K562 (cell line): ENCODE measurements around the gene IL6R. TPM values are rescaled to one million over a fixed set of nuclear protein-coding genes. Genes with fewer than 3 reads are reported as not detected.

Experiments used
- CBX2 ChIP-seq: fragments of 200-600 bp; sonication (generic); IDR thresholded peaks from one replicate; pipeline ENCODE4 v1.6.1; 2012; ENCODE audit warnings: mild to moderate bottlenecking, low read length, inconsistent platforms; ENCODE audit not compliant: insufficient read depth, poor library complexity, severe bottlenecking
- ILF3 ChIP-seq: fragments of 450-650 bp; IDR thresholded peaks from 2 replicates; pipeline ENCODE4 v1.6.1; 2018; ENCODE audit warnings: antibody characterized with exemption, mild to moderate bottlenecking, moderate library complexity, borderline replicate concordance
- MIER1 ChIP-seq: fragments of 450-650 bp; IDR thresholded peaks from 2 replicates; pipeline ENCODE4 v1.6.1; 2016; ENCODE audit warnings: antibody characterized with exemption, mild to moderate bottlenecking, low read depth
- NCOA1 ChIP-seq: fragments of 450-650 bp; IDR thresholded peaks from 2 replicates; pipeline ENCODE4 v1.6.1; 2016; ENCODE audit warnings: low read depth
- NCOA4 ChIP-seq: fragments of 450-650 bp; IDR thresholded peaks from 2 replicates; pipeline ENCODE4 v1.6.1; 2018; ENCODE audit warnings: mild to moderate bottlenecking; ENCODE audit not compliant: partially characterized antibody
- NCOA6 ChIP-seq: fragments of 450-650 bp; IDR thresholded peaks from 2 replicates; pipeline ENCODE4 v1.6.1; 2017; ENCODE audit warnings: mild to moderate bottlenecking
- NR1H2 ChIP-seq: sonication (generic); formaldehyde crosslinking; IDR thresholded peaks from 2 replicates; pipeline ENCODE4 v1.4.0; 2020; ENCODE audit warnings: mild to moderate bottlenecking, missing genetic modification reagents
- NR2C2 ChIP-seq, 2 experiments: fragments of 200-800 bp in 1 of 2; sonication (Bioruptor generic) in 1 of 2; sonication (generic) in 1 of 2; formaldehyde crosslinking in 1 of 2; IDR thresholded peaks; 2 replicates each; pipeline versions ENCODE4 v1.6.1 to v1.8.0; 2016 to 2022; ENCODE audit warnings: mild to moderate bottlenecking in 1 of 2, missing compliant biosample characterization in 1 of 2, missing genetic modification characterization in 1 of 2, missing genetic modification reagents in 1 of 2
- NUFIP1 ChIP-seq: fragments of 450-650 bp; IDR thresholded peaks from 2 replicates; pipeline ENCODE4 v1.6.1; 2018; ENCODE audit not compliant: partially characterized antibody
- PURB ChIP-seq: sonication (generic); formaldehyde crosslinking; IDR thresholded peaks from 2 replicates; pipeline ENCODE4 v1.9.0; 2021; ENCODE audit warnings: low read depth, mild to moderate bottlenecking, missing genetic modification reagents
- RBM34 ChIP-seq: fragments of 200-400 bp; formaldehyde crosslinking; IDR thresholded peaks from 2 replicates; pipeline ENCODE4 v1.6.1; 2018; ENCODE audit warnings: low read length, borderline replicate concordance; ENCODE audit not compliant: insufficient read depth
- RHOXF2B ChIP-seq: fragments of 250-450 bp; sonication (Bioruptor Pico); conservative IDR thresholded peaks from 2 replicates; pipeline ENCODE4 v1.5.1; 2021
- SAFB2 ChIP-seq: fragments of 200-400 bp; formaldehyde crosslinking; IDR thresholded peaks from 2 replicates; pipeline ENCODE4 v1.6.1; 2018; ENCODE audit warnings: borderline replicate concordance, low read length, low read depth, moderate library complexity; ENCODE audit not compliant: severe bottlenecking
- SP2 ChIP-seq: IDR thresholded peaks from 2 replicates; pipeline ENCODE4 v1.6.1; 2011; ENCODE audit warnings: mild to moderate bottlenecking, low read depth, low read length, moderate library complexity; ENCODE audit not compliant: poor library complexity, severe bottlenecking; ENCODE audit errors: extremely low read depth
- SUPT5H ChIP-seq: fragments of 450-650 bp; IDR thresholded peaks from 2 replicates; pipeline ENCODE4 v1.6.1; 2016
- XRCC4 ChIP-seq: IDR thresholded peaks from one replicate; pipeline ENCODE4 v1.6.1; 2011; ENCODE audit not compliant: insufficient read depth, insufficient read length; ENCODE audit errors: extremely low read depth
- ZC3H11A ChIP-seq: IDR thresholded peaks from 2 replicates; pipeline ENCODE4 v1.6.1; 2012; ENCODE audit warnings: low read depth, low read length, improper control_type of control experiment
- ZEB2 ChIP-seq: fragments of 450-650 bp; IDR thresholded peaks from 2 replicates; pipeline ENCODE4 v1.6.1; 2016
- ZNF174 ChIP-seq: fragments of 250-450 bp; sonication (Bioruptor Pico); IDR thresholded peaks from 2 replicates; pipeline ENCODE4 v1.4.0; 2020; ENCODE audit warnings: mild to moderate bottlenecking
- ZNF408 ChIP-seq: fragments of 250-450 bp; sonication (Bioruptor Pico); IDR thresholded peaks from 2 replicates; pipeline ENCODE4 v1.4.0; 2020; ENCODE audit warnings: low read depth, mild to moderate bottlenecking, moderate library complexity
- polyA plus RNA-seq, 8 experiments: library from polyadenylated mRNA; depleted of rRNA in 4 of 8; stranded (reverse) in 5 of 8; unstranded in 3 of 8; fragments of >200 nt; fragmentation: Nextera tagmentation in 2 of 8; fragmentation: Illumina TruSeq in 1 of 8; extraction: Ambion mirVana in 2 of 8; extraction: Trizol in 1 of 8; gene quantifications; 2 replicates each; pipeline versions ENCODE4 v1.2.1 to v1.2.3, GENCODE V29; 2011 to 2014; ENCODE audit warnings: inconsistent platforms in 1 of 8, missing spikeins in 1 of 8
- total RNA-seq, 7 experiments: library from RNA; depleted of rRNA in 6 of 7; stranded (reverse); fragments of >200 nt in 6 of 7; fragmentation: Illumina TruSeq in 2 of 7; extraction: Trizol in 2 of 7; gene quantifications; 2 replicates each; pipeline versions ENCODE4 v1.2.1 to v1.2.3, GENCODE V29; 2011 to 2021; ENCODE audit warnings: low replicate concordance in 1 of 7
- TF ChIP-seq, protein P1 (sequence below): fragments of 450-650 bp; formaldehyde crosslinking; IDR thresholded peaks from 2 replicates; pipeline ENCODE4 v1.4.0; 2022; ENCODE audit warnings: missing genetic modification characterization
- TF ChIP-seq, protein P2 (sequence below): sonication (generic); formaldehyde crosslinking; IDR thresholded peaks from 2 replicates; pipeline ENCODE4 v1.8.0; 2022; ENCODE audit warnings: missing genetic modification reagents, mild to moderate bottlenecking, borderline replicate concordance
- TF ChIP-seq, protein P3 (sequence below), 2 experiments: IDR thresholded peaks; 2 replicates each; pipeline ENCODE4 v1.6.1; 2011; ENCODE audit warnings: borderline replicate concordance in 1 of 2, control low read depth in 1 of 2, low read depth in 1 of 2, low read length in 1 of 2, mild to moderate bottlenecking in 1 of 2, mixed read lengths in 1 of 2, moderate library complexity in 1 of 2; ENCODE audit not compliant: insufficient read depth in 1 of 2, insufficient read length in 1 of 2, poor library complexity in 1 of 2, severe bottlenecking in 1 of 2; ENCODE audit errors: extremely low read depth in 1 of 2
- TF ChIP-seq, protein P4 (sequence below): fragments of 250-450 bp; sonication (Bioruptor Pico); IDR thresholded peaks from 2 replicates; pipeline ENCODE4 v1.9.0; 2021; ENCODE audit warnings: mild to moderate bottlenecking

The IL6R gene
- total and polyA plus RNA-seq, 9 of the 15 experiments (the other 6 are each of a cell fraction or from before 2014, with no cell fraction given) = 0.05 to 1.1 (median 0.11) TPM; not detected in 2

DNA sequence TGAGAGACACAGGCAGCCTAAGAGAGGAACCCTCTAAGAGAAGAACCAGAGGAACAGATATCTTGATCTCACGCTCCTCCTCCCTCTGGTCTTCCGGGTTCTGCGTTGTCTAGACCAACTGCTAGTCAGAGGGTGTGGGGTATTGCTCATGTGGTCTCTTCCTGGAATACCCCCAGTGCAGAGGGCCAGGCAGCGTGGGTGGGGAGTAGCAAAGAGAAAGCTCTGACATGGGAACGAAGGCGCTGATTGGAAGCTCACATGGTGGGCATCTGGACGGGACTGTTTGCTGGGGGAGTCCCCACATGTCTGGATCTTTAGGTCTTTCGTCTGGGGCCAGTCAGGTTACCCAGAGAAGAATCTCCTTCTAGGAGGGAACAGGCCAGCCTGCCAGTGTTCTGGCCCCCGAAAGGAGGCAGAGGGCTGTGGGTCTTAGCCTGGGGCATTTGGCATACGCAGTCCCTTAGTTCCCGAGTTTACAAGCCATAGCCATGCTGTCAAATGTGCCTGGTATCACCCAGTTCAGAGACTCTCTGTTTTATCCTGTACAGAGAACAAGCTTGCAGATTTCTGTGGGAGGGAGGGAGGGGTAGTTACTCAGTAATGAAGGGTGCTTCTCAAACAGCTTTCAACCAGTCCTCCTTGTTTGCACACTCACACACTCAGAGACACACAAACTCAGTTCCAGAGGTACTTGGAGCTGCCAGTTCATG lies 18.3 kb upstream of the IL6R start (continued):
- TF ChIP-seq, protein P1, sequence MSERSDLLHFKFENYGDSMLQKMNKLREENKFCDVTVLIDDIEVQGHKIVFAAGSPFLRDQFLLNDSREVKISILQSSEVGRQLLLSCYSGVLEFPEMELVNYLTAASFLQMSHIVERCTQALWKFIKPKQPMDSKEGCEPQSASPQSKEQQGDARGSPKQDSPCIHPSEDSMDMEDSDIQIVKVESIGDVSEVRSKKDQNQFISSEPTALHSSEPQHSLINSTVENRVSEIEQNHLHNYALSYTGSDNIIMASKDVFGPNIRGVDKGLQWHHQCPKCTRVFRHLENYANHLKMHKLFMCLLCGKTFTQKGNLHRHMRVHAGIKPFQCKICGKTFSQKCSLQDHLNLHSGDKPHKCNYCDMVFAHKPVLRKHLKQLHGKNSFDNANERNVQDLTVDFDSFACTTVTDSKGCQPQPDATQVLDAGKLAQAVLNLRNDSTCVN (CRISPR knock-in tag) = no peak
- TF ChIP-seq NCOA6 (no peak), RBM34 (no peak), SP2 (no peak), ILF3 (no peak), PURB (CRISPR knock-in tag) (no peak), ZNF174 (CRISPR knock-in tag) (no peak), NR2C2 (CRISPR knock-in tag; IDR thresholded peaks at IDR 0.05) (no peak), NR2C2 (tag; IDR thresholded peaks at IDR 0.05) (no peak), NUFIP1 (no peak), NCOA4 (no peak), RHOXF2B (CRISPR knock-in tag) (no peak), ZC3H11A (no peak), NCOA1 (no peak), XRCC4 (no peak), MIER1 (no peak), SUPT5H (peak; percentile 58), CBX2 (no peak), NR1H2 (CRISPR knock-in tag) (no peak), ZEB2 (no peak), ZNF408 (no peak), SAFB2 (no peak)
- TF ChIP-seq, protein P2, sequence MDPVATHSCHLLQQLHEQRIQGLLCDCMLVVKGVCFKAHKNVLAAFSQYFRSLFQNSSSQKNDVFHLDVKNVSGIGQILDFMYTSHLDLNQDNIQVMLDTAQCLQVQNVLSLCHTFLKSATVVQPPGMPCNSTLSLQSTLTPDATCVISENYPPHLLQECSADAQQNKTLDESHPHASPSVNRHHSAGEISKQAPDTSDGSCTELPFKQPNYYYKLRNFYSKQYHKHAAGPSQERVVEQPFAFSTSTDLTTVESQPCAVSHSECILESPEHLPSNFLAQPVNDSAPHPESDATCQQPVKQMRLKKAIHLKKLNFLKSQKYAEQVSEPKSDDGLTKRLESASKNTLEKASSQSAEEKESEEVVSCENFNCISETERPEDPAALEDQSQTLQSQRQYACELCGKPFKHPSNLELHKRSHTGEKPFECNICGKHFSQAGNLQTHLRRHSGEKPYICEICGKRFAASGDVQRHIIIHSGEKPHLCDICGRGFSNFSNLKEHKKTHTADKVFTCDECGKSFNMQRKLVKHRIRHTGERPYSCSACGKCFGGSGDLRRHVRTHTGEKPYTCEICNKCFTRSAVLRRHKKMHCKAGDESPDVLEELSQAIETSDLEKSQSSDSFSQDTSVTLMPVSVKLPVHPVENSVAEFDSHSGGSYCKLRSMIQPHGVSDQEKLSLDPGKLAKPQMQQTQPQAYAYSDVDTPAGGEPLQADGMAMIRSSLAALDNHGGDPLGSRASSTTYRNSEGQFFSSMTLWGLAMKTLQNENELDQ (CRISPR knock-in tag) = no peak
- TF ChIP-seq, protein P3, sequence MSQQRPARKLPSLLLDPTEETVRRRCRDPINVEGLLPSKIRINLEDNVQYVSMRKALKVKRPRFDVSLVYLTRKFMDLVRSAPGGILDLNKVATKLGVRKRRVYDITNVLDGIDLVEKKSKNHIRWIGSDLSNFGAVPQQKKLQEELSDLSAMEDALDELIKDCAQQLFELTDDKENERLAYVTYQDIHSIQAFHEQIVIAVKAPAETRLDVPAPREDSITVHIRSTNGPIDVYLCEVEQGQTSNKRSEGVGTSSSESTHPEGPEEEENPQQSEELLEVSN (IDR thresholded peaks at IDR 0.05; ENCODE audit: borderline replicate concordance in 1 of 2, extremely low read depth in 1 of 2, insufficient read depth in 1 of 2, insufficient read length in 1 of 2, low read depth in 1 of 2, low read length in 1 of 2, poor library complexity in 1 of 2, severe bottlenecking in 1 of 2) = peak; percentile 13 to 40
- TF ChIP-seq, protein P4, sequence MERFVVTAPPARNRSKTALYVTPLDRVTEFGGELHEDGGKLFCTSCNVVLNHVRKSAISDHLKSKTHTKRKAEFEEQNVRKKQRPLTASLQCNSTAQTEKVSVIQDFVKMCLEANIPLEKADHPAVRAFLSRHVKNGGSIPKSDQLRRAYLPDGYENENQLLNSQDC = no peak
